T-helper 9 cell (primary cell): ENCODE data around the gene TRMT11.

ENCODE experiments used
- DNase-seq: peaks from one replicate; pipeline ENCODE4 v3.0.0-alpha.2; 2020

Gene TRMT11

DNA sequence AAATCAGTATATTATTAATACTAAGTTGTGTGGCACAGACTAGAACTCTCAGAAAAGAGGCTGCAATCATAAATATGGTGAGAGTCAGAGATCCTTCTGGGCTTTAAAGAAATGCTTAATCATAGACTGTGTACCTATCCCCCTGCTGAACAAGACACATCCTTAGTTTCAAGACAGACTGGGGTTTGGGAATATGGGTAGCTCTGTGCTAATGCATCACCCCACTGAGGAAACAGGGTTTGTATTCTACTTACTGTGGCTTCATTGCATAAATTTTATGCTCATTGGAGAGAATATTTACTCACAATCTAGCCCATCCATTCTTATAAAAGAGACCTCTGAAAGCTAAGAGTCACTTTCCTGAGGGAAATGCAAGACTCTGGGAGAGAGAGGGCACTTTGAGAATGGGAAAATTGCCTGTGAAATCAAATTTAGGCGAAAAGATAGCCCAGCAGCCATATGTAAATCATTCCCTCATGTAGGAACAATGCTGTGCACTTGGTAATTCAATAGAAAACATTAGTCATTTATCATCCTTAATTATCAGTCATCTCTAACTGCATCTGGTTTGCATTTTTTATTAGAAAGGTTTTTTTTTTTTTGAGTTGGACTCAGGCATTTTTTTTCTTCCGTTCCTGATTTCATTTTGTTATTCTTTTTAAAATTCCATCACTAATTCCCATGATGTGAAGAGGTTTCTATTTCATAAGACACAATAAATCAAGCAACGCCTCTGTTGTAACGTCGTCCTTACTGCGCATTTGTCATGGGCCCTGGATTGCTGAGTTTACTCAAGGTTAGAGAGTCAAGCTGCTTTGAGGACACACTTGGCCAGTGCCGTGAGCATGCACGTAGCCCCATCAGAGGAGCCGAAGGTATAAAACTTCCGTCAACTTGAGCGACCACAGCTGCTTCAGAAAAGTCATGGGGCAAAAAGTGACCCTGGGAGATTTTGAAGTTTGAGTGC, 91.8 kb downstream of the TRMT11 start:
- DNase-seq = no peak

DNA sequence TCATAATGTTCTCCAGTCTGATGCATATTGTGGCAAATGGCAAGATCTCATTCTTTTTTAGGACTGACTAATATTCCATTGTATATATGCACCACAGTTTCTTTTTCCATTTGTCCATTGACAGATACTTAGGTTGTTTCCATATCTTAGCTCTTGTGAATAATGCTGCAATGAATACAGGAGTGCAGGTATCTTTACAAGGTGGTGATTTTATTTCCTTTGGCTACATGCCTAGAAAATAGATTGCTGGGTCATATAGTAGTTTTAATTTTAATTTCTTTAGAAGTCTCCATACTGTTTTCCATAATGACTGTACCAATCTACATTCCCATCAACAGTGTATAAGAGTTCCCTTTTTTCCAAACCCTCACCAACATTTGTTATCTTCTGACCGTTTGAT, 97.5 kb downstream of the TRMT11 start:
- DNase-seq = no peak

DNA sequence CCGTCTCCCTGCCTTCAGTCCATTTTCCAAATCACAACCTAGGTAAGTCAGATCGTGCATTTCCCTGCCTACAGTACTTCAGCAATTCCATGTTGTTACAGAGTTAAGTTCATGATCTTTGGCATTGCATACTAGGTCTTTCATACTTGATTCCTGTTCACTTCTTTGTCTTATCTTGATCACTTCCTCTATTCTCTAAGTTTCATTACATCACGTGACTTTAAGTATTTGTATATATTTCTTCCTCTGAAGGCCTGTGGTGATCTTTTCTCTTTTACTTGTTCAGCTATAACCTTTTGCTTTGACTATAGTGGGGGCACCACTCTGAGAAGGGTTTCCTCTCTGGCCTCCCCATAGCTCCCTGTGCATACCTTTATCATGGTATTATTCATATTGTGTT, 100.2 kb downstream of the TRMT11 start:
- no peak for DNase-seq
